ENCODE measurements around the gene HIVEP3. TPM values are rescaled to one million over a fixed set of nuclear protein-coding genes. Genes with fewer than 3 reads are reported as not detected.

Gene HIVEP3
- total RNA-seq, 4 donors from 2014 or later, result 3.2 to 11.0 (median 4.2) TPM

GRCh38 chr1:41682149-41682548 is 236.6 kb downstream of the HIVEP3 start:
- Histone ChIP-seq H3K36me3 (no peaks in the 10 kb centered on the region), H3K4me1 (peaks cover 36 to 69% (median 45%) of the 10 kb centered on the region in 3 donors), H3K4me3 (no peak overlapping the region), H3K27ac (no peak overlapping the region), H3K9me3 (no peaks in the 10 kb centered on the region), H3K27me3 (no peaks in the 10 kb centered on the region)
- intact Hi-C loops (cut with DNase I), result no loop called here
- TF ChIP-seq, protein P1, sequence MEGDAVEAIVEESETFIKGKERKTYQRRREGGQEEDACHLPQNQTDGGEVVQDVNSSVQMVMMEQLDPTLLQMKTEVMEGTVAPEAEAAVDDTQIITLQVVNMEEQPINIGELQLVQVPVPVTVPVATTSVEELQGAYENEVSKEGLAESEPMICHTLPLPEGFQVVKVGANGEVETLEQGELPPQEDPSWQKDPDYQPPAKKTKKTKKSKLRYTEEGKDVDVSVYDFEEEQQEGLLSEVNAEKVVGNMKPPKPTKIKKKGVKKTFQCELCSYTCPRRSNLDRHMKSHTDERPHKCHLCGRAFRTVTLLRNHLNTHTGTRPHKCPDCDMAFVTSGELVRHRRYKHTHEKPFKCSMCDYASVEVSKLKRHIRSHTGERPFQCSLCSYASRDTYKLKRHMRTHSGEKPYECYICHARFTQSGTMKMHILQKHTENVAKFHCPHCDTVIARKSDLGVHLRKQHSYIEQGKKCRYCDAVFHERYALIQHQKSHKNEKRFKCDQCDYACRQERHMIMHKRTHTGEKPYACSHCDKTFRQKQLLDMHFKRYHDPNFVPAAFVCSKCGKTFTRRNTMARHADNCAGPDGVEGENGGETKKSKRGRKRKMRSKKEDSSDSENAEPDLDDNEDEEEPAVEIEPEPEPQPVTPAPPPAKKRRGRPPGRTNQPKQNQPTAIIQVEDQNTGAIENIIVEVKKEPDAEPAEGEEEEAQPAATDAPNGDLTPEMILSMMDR (IDR thresholded peaks at IDR 0.05), result no peak
- no peak for TF ChIP-seq POLR2A (IDR thresholded peaks at IDR 0.05)
- DNase-seq, result no peak
- 80% methylated on average over 1 of the region's 5 CpGs; no CpG with 5 or more reads in 1 of the 2 donors for WGBS, 2 donors

GRCh38 chr1:41681331-41682098 is 237.2 kb downstream of the HIVEP3 start:
- no peak for TF ChIP-seq POLR2A (IDR thresholded peaks at IDR 0.05)
- TF ChIP-seq, protein P1 (IDR thresholded peaks at IDR 0.05), result no peak
- Histone ChIP-seq H3K27ac (no peak overlapping the region), H3K4me3 (no peak overlapping the region), H3K27me3 (no peaks in the 10 kb centered on the region), H3K9me3 (no peaks in the 10 kb centered on the region), H3K36me3 (no peaks in the 10 kb centered on the region), H3K4me1 (peaks cover 36 to 75% (median 45%) of the 10 kb centered on the region in 3 donors)
- intact Hi-C loops (cut with DNase I), result no loop called here
- DNase-seq, result no peak
- 58% methylated on average over 7 to 9 of the region's 11 CpGs for WGBS, 2 donors

GRCh38 chr1:41679994-41680393 is 238.7 kb downstream of the HIVEP3 start:
- no peaks in the 10 kb centered on the region for H3K36me3 ChIP-seq
- no peak overlapping the region for H3K4me3 ChIP-seq
- H3K27ac ChIP-seq, result peak overlapping the region in 2 of 4 donors; percentile 67 to 79
- no peak for TF ChIP-seq POLR2A (IDR thresholded peaks at IDR 0.05)
- TF ChIP-seq, protein P1 (IDR thresholded peaks at IDR 0.05), result no peak
- H3K4me1 ChIP-seq, result peaks cover 36 to 85% (median 49%) of the 10 kb centered on the region in 3 donors
- no peaks in the 10 kb centered on the region for H3K9me3 ChIP-seq
- DNase-seq, result no peak
- no peaks in the 10 kb centered on the region for H3K27me3 ChIP-seq
- intact Hi-C loops (cut with DNase I), result no loop called here
- 71 to 100% methylated on average over 1 of the region's 1 CpG for WGBS, 2 donors

- peaks cover 36 to 85% (median 49%) of the 10 kb centered on the region in 3 donors for H3K4me1 ChIP-seq
- H3K27ac ChIP-seq, result peak overlapping the region; percentile 65 to 79 (median 68)
- no peaks in the 10 kb centered on the region for H3K36me3 ChIP-seq
- intact Hi-C loops (cut with DNase I), result no loop called here
- WGBS, 2 donors, result 22% methylated on average over 1 of the region's 1 CpG; no CpG with 5 or more reads in 1 of the 2 donors
- H3K9me3 ChIP-seq, result no peaks in the 10 kb centered on the region
- no peaks in the 10 kb centered on the region for H3K27me3 ChIP-seq
- no peak for DNase-seq
- no peak for TF ChIP-seq POLR2A (IDR thresholded peaks at IDR 0.05)
- TF ChIP-seq, protein P1 (IDR thresholded peaks at IDR 0.05), result no peak
- no peak overlapping the region for H3K4me3 ChIP-seq
Measured at GRCh38 chr1:41679531-41679930, 239.2 kb downstream of the HIVEP3 start.

GRCh38 chr1:41678111-41678878 is 240.4 kb downstream of the HIVEP3 start:
- Histone ChIP-seq H3K36me3 (no peaks in the 10 kb centered on the region), H3K9me3 (no peaks in the 10 kb centered on the region), H3K27ac (peak overlapping the region; percentile 67 to 79 (median 72)), H3K4me1 (peaks cover 29 to 84% (median 49%) of the 10 kb centered on the region in 3 donors), H3K4me3 (no peak overlapping the region), H3K27me3 (no peaks in the 10 kb centered on the region)
- intact Hi-C loops (cut with DNase I), result no loop called here
- DNase-seq, result no peak
- TF ChIP-seq POLR2A (IDR thresholded peaks at IDR 0.05), result no peak
- WGBS, 2 donors, result 58 to 59% methylated on average over 8 to 9 of the region's 13 CpGs

All from esophagus squamous epithelium (tissue), 5 donors.